ENCODE results near the gene TEPSIN. TPM values are rescaled to one million over a fixed set of nuclear protein-coding genes. Genes with fewer than 3 reads are reported as not detected.

TEPSIN gene
- total RNA-seq, result 40.2 TPM
- long read RNA-seq, partial matches to known transcripts, result 7 of 27 reads
- long read RNA-seq, other reads (novel, unspliced or antisense), result 14 of 27 reads

- ATAC-seq (peak; percentile 96), DNase-seq (peak; percentile 97)
- intact Hi-C loops (cut with DNase I), result no loop called here
- Histone ChIP-seq H3K9me3 (no peaks in the 10 kb centered on the region), H3K27me3 (no peaks in the 10 kb centered on the region), H3K27ac (peak within 1 kb of the TSS; percentile 86), H3K36me3 (no peaks in the 10 kb centered on the region), H3K4me3 (peak within 1 kb of the TSS; percentile 99), H3K4me1 (peaks cover 19% of the 10 kb centered on the region)
- TF ChIP-seq CTCF (IDR thresholded peaks at IDR 0.05), result no peak
Measured at GRCh38 chr17:81238815-81239713, at the start of gene TEPSIN, which contains the start of gene NDUFAF8. Gene TEPSIN (minus strand): TSS chr17:81239055. CDS start chr17:81239033, 22 bp downstream. Gene NDUFAF8 (plus strand): TSS chr17:81239318. CDS start chr17:81239364, 46 bp downstream.

GRCh38 chr17:81287741-81288430, 49.0 kb upstream of the TEPSIN start:
- ATAC-seq, result no peak
- TF ChIP-seq CTCF (IDR thresholded peaks at IDR 0.05), result no peak
- peak overlapping the region; percentile 36 for H3K27ac ChIP-seq
- no peak overlapping the region for H3K4me3 ChIP-seq
- H3K36me3 ChIP-seq, result peaks cover 33% of the 10 kb centered on the region
- intact Hi-C loops (cut with DNase I), result no loop called here
- no peak for DNase-seq
- H3K9me3 ChIP-seq, result no peaks in the 10 kb centered on the region
- no peaks in the 10 kb centered on the region for H3K27me3 ChIP-seq
- H3K4me1 ChIP-seq, result peaks cover 39% of the 10 kb centered on the region

DNA sequence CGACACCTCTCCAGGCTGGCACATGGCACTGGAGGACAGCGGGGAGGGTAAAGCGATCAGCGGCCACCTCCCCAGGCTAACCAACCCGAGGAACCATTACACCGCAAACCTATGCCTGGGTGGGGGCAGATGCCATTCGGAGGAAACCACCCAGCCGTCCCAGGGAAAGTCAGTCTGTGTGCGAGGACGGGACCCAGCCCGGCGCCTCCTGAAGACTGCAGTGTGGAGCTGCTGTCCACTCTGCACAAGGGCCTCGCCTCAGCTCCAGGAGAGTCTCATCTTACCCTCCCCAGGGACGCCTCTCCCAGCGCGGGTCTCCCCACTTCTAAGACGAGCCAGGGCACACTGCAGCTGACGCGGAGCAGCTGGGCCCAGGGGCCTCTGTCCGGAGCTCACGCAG, 48.3 kb upstream of the TEPSIN start:
- DNase-seq, result no peak
- intact Hi-C loops (cut with DNase I), result no loop called here

DNA sequence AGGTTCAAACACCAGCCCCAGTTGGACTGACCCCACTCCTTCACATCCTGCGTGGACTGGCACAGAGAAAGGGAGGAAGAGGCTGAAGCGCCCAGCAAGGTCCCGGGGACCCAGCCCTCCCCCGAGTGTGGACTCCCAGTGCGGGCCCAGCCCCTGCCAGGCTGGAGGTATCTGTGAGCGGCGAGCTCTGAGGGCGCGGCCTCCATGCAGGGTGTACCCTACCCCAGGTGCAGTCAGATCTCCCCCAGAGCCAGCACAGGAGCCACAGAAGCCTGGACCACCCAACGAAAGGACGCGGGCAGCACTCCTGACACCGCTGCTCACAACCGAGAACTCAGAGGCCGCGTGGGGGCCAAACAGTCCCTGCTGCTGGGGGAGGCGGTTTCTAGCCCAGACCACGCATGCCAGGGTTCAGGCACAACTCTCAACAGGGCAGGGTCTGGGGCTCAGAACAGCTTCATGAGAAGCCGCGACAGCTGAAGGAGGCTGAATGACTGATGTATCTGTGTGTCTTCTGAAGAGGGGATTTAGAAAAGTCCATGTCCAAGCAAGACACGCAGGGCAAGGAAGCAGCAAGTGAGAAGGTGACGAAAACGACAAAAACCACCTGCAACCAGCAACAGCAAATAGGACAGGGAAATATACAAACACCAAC, 47.8 kb upstream of the TEPSIN start:
- peak overlapping the region; percentile 86 for H3K27ac ChIP-seq
- H3K9me3 ChIP-seq, result no peaks in the 10 kb centered on the region
- intact Hi-C loops (cut with DNase I), result no loop called here
- DNase-seq (no peak), ATAC-seq (no peak)
- no peak overlapping the region for H3K4me3 ChIP-seq
- no peak for TF ChIP-seq CTCF (IDR thresholded peaks at IDR 0.05)
- H3K4me1 ChIP-seq, result peaks cover 35% of the 10 kb centered on the region
- H3K27me3 ChIP-seq, result no peaks in the 10 kb centered on the region
- H3K36me3 ChIP-seq, result peaks cover 38% of the 10 kb centered on the region

More for the DNA sequence above, 48.3 kb upstream of the TEPSIN start:
- H3K36me3 ChIP-seq, result peaks cover 38% of the 10 kb centered on the region
- no peak overlapping the region for H3K4me3 ChIP-seq
- ATAC-seq, result no peak
- no peaks in the 10 kb centered on the region for H3K9me3 ChIP-seq
- H3K4me1 ChIP-seq, result peaks cover 35% of the 10 kb centered on the region
- no peak for TF ChIP-seq CTCF (IDR thresholded peaks at IDR 0.05)
- peak overlapping the region; percentile 86 for H3K27ac ChIP-seq
- no peaks in the 10 kb centered on the region for H3K27me3 ChIP-seq

- H3K36me3 ChIP-seq, result peaks cover 40% of the 10 kb centered on the region
- H3K27me3 ChIP-seq, result no peaks in the 10 kb centered on the region
- TF ChIP-seq CTCF (IDR thresholded peaks at IDR 0.05), result no peak
- peak overlapping the region; percentile 30 for H3K4me3 ChIP-seq
- H3K9me3 ChIP-seq, result no peaks in the 10 kb centered on the region
- no peak for ATAC-seq
- DNase-seq, result no peak
- intact Hi-C loops (cut with DNase I), result no loop called here
- peak overlapping the region; percentile 86 for H3K27ac ChIP-seq
- H3K4me1 ChIP-seq, result peaks cover 35% of the 10 kb centered on the region
Measured at GRCh38 chr17:81285894-81286293, 47.0 kb upstream of the TEPSIN start.
